Fibroblast of lung (primary cell): ENCODE measurements around the gene RCSD1. TPM values are rescaled to one million over a fixed set of nuclear protein-coding genes. Genes with fewer than 3 reads are reported as not detected.

Experiments used
- DNase-seq, 2 donors: peaks; one replicate each; pipeline versions ENCODE4 v3.0.0 to v3.0.0-alpha.2; 2010; ENCODE audit warnings: low read depth in 2 of 2
- H2AFZ ChIP-seq: 2 replicates; pipeline ENCODE4 v1.5.1; 2012; ENCODE audit warnings: low read length, control low read depth, inconsistent platforms
- H3K27ac ChIP-seq: 2 replicates; pipeline ENCODE4 v1.5.1; 2011; ENCODE audit warnings: low read length, control low read depth; ENCODE audit not compliant: insufficient read depth
- H3K27me3 ChIP-seq: 2 replicates; pipeline ENCODE4 v1.5.1; 2011; ENCODE audit warnings: mild to moderate bottlenecking, low read length; ENCODE audit not compliant: control insufficient read depth, insufficient read depth
- H3K36me3 ChIP-seq: 2 replicates; pipeline ENCODE4 v1.5.1; 2011; ENCODE audit warnings: low read length; ENCODE audit not compliant: control insufficient read depth, insufficient read depth
- H3K4me1 ChIP-seq: 2 replicates; pipeline ENCODE4 v1.5.1; 2011; ENCODE audit warnings: low read length; ENCODE audit not compliant: control insufficient read depth, insufficient read depth; ENCODE audit errors: extremely low read depth
- H3K4me2 ChIP-seq: 2 replicates; pipeline ENCODE4 v1.5.1; 2011; ENCODE audit warnings: low read length, control low read depth; ENCODE audit not compliant: insufficient read depth; ENCODE audit errors: extremely low read depth
- H3K4me3 ChIP-seq, 4 experiments: fragments of 200-600 bp in 1 of 4; sonication (generic) in 1 of 4; replicated peaks in 1 of 4; 2 replicates each; pipeline ENCODE4 v1.5.1; 2011 to 2016; ENCODE audit warnings: low read length in 4 of 4, low read depth in 3 of 4, mild to moderate bottlenecking in 3 of 4, control low read depth in 2 of 4, inconsistent platforms in 1 of 4, mixed read lengths in 1 of 4; ENCODE audit not compliant: insufficient read depth in 1 of 4; ENCODE audit errors: control extremely low read depth in 1 of 4
- H3K79me2 ChIP-seq: 2 replicates; pipeline ENCODE4 v1.5.1; 2012; ENCODE audit warnings: mild to moderate bottlenecking, low read length, inconsistent platforms; ENCODE audit not compliant: control insufficient read depth, insufficient read depth
- H3K9ac ChIP-seq: 2 replicates; pipeline ENCODE4 v1.5.1; 2011; ENCODE audit warnings: mild to moderate bottlenecking, low read length, control low read depth; ENCODE audit not compliant: insufficient read depth
- H3K9me3 ChIP-seq: 2 replicates; pipeline ENCODE4 v1.5.1; 2012; ENCODE audit warnings: low read depth, low read length; ENCODE audit not compliant: control insufficient read depth, insufficient read depth
- H4K20me1 ChIP-seq: 2 replicates; pipeline ENCODE4 v1.5.1; 2011; ENCODE audit warnings: low read length; ENCODE audit not compliant: control insufficient read depth, insufficient read depth; ENCODE audit errors: extremely low read depth
- EZH2 ChIP-seq: IDR thresholded peaks from 2 replicates; pipeline ENCODE4 v1.5.1; 2012; ENCODE audit warnings: low read length, control low read depth, mild to moderate bottlenecking; ENCODE audit errors: missing control alignments
- polyA plus RNA-seq, 2 donors: library from polyadenylated mRNA; depleted of rRNA in 1 of 2; stranded (reverse) in 1 of 2; unstranded in 1 of 2; fragments of >200 nt; gene quantifications; 2 replicates each; pipeline ENCODE4 v1.2.1, GENCODE V29; 2011 to 2012; ENCODE audit warnings: missing spikeins in 1 of 2
- total RNA-seq: library from RNA; depleted of rRNA; stranded (reverse); fragments of >200 nt; gene quantifications from 2 replicates; pipeline ENCODE4 v1.2.1, GENCODE V29; 2014
- TF ChIP-seq, protein P1 (sequence below), 2 donors: IDR thresholded peaks in 1 of 2; conservative IDR thresholded peaks in 1 of 2; 1 replicate in 1 of 2; 2 replicates in 1 of 2; pipeline ENCODE4 v1.5.1; 2011 to 2012; ENCODE audit warnings: low read length in 2 of 2, control low read depth in 1 of 2, inconsistent platforms in 1 of 2, low read depth in 1 of 2, mild to moderate bottlenecking in 1 of 2

RCSD1 gene
- total and polyA plus RNA-seq, 2 donors (not counting 1 experiment from before 2014, with no cell fraction given) = under 0.01 to 4.1 TPM

- Histone ChIP-seq H3K4me1 (no peaks in the 10 kb centered on the region), H3K27me3 (no peaks in the 10 kb centered on the region), H3K4me2 (no peak overlapping the region), H3K9ac (no peak overlapping the region), H3K79me2 (no peaks in the 10 kb centered on the region), H3K4me3 (no peak overlapping the region), H3K9me3 (no peaks in the 10 kb centered on the region), H2AFZ (no peak overlapping the region), H3K27ac (no peak overlapping the region), H3K36me3 (no peaks in the 10 kb centered on the region), H4K20me1 (no peaks in the 10 kb centered on the region)
- TF ChIP-seq, protein P1, sequence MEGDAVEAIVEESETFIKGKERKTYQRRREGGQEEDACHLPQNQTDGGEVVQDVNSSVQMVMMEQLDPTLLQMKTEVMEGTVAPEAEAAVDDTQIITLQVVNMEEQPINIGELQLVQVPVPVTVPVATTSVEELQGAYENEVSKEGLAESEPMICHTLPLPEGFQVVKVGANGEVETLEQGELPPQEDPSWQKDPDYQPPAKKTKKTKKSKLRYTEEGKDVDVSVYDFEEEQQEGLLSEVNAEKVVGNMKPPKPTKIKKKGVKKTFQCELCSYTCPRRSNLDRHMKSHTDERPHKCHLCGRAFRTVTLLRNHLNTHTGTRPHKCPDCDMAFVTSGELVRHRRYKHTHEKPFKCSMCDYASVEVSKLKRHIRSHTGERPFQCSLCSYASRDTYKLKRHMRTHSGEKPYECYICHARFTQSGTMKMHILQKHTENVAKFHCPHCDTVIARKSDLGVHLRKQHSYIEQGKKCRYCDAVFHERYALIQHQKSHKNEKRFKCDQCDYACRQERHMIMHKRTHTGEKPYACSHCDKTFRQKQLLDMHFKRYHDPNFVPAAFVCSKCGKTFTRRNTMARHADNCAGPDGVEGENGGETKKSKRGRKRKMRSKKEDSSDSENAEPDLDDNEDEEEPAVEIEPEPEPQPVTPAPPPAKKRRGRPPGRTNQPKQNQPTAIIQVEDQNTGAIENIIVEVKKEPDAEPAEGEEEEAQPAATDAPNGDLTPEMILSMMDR (conservative IDR thresholded peaks at IDR 0.05 in 1 of 2, IDR thresholded peaks at IDR 0.05 in 1 of 2; ENCODE audit: low read depth in 1 of 2, low read length in 2 of 2) = no peak
- no peak for TF ChIP-seq EZH2
- DNase-seq = peak in 1 of 2 donors; percentile 69
Observed at GRCh38 chr1:167623951-167624350, 6.1 kb upstream of the RCSD1 start.

DNA sequence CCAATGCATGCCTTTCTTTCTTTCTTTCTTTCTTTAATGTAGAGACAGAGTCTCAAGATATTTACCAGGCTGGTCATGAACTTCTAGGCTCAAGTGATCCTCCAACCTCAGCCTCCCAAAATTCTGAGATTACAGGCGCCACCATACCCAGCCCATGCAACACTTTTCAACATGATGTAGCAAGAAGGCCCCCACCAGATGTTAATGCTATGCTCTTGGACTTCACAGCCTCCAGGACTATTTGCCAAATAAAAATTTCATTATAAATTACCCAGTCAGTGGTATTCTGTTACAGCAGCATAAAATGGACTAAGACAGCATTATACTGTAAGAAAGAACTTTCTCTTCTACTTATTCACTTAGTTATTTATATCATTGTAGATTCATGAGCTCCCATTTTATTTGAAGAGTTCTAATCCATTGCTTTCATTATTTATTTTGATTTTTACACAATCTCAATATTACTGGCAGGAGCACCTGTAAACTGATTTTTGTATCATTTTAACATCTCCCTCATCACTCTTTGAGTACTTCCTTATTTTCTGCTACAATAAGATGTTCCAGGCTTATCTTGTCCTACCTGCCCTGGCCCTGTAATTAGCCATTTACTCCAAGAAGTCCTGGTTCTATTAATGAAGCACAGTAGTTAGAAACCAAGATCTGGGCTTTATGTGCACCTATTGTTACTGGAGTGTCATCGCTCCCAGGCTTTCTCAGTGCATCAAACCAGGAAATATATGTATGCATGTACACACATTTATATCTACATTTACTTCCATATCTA lies 4.8 kb upstream of the RCSD1 start:
- Histone ChIP-seq H3K79me2 (no peaks in the 10 kb centered on the region), H2AFZ (no peak overlapping the region), H3K4me1 (peaks cover 2% of the 10 kb centered on the region), H3K27ac (no peak overlapping the region), H3K36me3 (no peaks in the 10 kb centered on the region), H3K27me3 (peaks cover 6% of the 10 kb centered on the region), H3K4me2 (no peak overlapping the region), H3K4me3 (no peak overlapping the region), H3K9ac (no peak overlapping the region), H3K9me3 (no peaks in the 10 kb centered on the region), H4K20me1 (no peaks in the 10 kb centered on the region)
- TF ChIP-seq, protein P1 (conservative IDR thresholded peaks at IDR 0.05 in 1 of 2, IDR thresholded peaks at IDR 0.05 in 1 of 2; ENCODE audit: low read depth in 1 of 2, low read length in 2 of 2) = no peak
- TF ChIP-seq EZH2 = no peak
- DNase-seq = no peak

DNA sequence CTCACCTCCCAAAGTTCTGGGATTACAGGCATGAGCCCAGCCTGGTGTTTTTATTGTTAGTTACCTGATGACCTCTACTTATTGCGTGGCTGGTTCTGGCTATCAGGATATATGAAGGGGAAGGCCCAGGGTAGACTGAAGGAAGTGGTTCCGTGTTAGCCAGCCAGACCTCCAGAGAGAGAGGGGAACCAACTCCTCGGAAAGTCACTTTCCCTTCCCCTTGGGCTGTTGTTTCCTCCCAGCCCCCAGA lies 2.5 kb upstream of the RCSD1 start:
- H3K4me1 ChIP-seq = peaks cover 2% of the 10 kb centered on the region
- no peaks in the 10 kb centered on the region for H3K9me3 ChIP-seq
- H3K9ac ChIP-seq = no peak overlapping the region
- no peak overlapping the region for H3K4me2 ChIP-seq
- no peak overlapping the region for H3K27ac ChIP-seq
- no peak for DNase-seq
- no peaks in the 10 kb centered on the region for H4K20me1 ChIP-seq
- H3K36me3 ChIP-seq = no peaks in the 10 kb centered on the region
- H3K79me2 ChIP-seq = no peaks in the 10 kb centered on the region
- peaks cover 12% of the 10 kb centered on the region for H3K27me3 ChIP-seq
- no peak overlapping the region for H3K4me3 ChIP-seq
- no peak overlapping the region for H2AFZ ChIP-seq
- no peak for TF ChIP-seq EZH2
- TF ChIP-seq, protein P1 (conservative IDR thresholded peaks at IDR 0.05 in 1 of 2, IDR thresholded peaks at IDR 0.05 in 1 of 2; ENCODE audit: low read depth in 1 of 2, low read length in 2 of 2) = no peak
